ENCODE data around the gene CNTROB. TPM values are rescaled to one million over a fixed set of nuclear protein-coding genes. Genes with fewer than 3 reads are reported as not detected.

Gene CNTROB
- total and polyA plus RNA-seq, 10 of the 15 experiments (the other 5 are each of a cell fraction or from before 2014, with no cell fraction given) = 2.0 to 36.2 (median 28.2) TPM

DNA sequence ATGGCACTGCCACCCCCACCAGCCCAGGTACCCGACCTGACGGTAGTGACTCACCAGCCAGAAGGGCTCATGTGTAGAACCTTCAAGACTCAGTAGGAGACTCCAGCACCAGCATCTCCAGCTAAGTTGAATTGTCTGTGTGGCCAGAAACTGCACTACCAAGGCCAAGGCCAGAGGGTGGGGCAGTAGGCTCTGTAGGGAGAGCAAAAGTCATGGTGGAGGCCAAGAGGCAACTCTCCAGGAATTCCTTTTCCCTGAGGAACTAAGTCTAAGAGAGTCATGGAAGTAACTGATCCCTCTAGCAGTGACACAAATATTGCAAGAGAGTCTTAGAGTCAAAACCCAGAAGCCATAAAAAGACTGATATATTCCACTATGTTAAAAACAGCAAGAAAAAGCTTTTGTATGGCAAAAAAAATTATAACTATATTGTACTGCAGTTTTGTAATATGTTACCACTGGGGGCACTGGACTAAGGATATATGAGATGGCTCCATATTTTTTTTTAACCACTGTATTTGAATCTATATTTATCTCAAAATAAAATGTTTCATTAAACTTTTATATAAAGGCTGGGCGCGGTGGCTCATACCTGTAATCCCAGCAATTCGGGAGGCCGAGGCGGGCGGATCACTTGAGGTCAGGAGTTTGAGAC lies 40.3 kb downstream of the CNTROB start (continued):
- TF ChIP-seq, protein P1, sequence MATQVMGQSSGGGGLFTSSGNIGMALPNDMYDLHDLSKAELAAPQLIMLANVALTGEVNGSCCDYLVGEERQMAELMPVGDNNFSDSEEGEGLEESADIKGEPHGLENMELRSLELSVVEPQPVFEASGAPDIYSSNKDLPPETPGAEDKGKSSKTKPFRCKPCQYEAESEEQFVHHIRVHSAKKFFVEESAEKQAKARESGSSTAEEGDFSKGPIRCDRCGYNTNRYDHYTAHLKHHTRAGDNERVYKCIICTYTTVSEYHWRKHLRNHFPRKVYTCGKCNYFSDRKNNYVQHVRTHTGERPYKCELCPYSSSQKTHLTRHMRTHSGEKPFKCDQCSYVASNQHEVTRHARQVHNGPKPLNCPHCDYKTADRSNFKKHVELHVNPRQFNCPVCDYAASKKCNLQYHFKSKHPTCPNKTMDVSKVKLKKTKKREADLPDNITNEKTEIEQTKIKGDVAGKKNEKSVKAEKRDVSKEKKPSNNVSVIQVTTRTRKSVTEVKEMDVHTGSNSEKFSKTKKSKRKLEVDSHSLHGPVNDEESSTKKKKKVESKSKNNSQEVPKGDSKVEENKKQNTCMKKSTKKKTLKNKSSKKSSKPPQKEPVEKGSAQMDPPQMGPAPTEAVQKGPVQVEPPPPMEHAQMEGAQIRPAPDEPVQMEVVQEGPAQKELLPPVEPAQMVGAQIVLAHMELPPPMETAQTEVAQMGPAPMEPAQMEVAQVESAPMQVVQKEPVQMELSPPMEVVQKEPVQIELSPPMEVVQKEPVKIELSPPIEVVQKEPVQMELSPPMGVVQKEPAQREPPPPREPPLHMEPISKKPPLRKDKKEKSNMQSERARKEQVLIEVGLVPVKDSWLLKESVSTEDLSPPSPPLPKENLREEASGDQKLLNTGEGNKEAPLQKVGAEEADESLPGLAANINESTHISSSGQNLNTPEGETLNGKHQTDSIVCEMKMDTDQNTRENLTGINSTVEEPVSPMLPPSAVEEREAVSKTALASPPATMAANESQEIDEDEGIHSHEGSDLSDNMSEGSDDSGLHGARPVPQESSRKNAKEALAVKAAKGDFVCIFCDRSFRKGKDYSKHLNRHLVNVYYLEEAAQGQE (IDR thresholded peaks at IDR 0.05; ENCODE audit: low read depth, low read length) = no peak
- TF ChIP-seq, protein P2, sequence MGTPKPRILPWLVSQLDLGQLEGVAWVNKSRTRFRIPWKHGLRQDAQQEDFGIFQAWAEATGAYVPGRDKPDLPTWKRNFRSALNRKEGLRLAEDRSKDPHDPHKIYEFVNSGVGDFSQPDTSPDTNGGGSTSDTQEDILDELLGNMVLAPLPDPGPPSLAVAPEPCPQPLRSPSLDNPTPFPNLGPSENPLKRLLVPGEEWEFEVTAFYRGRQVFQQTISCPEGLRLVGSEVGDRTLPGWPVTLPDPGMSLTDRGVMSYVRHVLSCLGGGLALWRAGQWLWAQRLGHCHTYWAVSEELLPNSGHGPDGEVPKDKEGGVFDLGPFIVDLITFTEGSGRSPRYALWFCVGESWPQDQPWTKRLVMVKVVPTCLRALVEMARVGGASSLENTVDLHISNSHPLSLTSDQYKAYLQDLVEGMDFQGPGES (IDR thresholded peaks at IDR 0.05) = no peak
- TF ChIP-seq FOXM1 (IDR thresholded peaks at IDR 0.05; ENCODE audit: low read depth, low read length) = no peak

DNA sequence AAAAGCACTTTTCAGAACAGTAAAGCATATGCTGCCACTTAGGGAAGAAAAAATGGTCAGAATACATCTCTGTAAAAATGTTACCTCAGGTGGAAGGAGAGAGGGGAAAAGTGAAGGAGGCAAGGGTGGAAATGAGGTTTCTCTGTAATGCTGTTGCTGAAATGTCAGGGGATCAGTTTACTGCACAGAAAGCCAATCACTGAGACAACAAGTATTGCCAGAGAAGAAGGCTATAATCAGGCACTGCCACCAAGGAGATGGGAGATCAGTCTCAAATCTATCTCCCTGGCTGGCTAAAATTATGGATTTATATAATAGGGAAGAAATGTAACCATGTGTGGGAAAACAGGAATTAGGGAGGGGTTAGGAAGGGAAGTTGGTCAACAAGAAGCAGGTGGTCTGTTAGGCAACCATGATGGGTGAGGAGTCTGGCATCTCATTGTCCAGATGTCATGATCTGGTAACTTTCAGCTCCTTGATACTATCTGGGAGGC lies 42.7 kb downstream of the CNTROB start:
- intact Hi-C loops (cut with micrococcal nuclease; ENCODE audit: unreplicated experiment) (no loop called here), in situ Hi-C loops (cut with MboI) (no loop called here)
- ChIA-PET RAD21 (ENCODE audit: unreplicated experiment) (no interaction called here), CTCF (no interaction called here), SMC1A (ENCODE audit: uncharacterized antibody, unreplicated experiment) (interaction anchor here (0.8 kb wide), 1 partner anchor 15 kb away, joined by 3 read pairs; no protein-coding TSS in a partner anchor), POLR2A (no interaction called here)
- no peak for FAIRE-seq
- Histone ChIP-seq H3K4me1 (ENCODE audit: control insufficient read depth, insufficient read depth, low read length) (no peaks in the 10 kb centered on the region), H3K27ac (ENCODE audit: control insufficient read depth, insufficient read depth) (no peak overlapping the region), H3K9me3 (replicated peaks; ENCODE audit: control insufficient read depth, insufficient read depth, low read length) (peaks cover 7% of the 10 kb centered on the region), H3K4me2 (ENCODE audit: control insufficient read depth, insufficient read depth) (no peak overlapping the region), H3K27me3 (replicated peaks in 1 of 2; ENCODE audit: control insufficient read depth in 2 of 2, insufficient read depth in 2 of 2, low read length in 1 of 2) (no peaks in the 10 kb centered on the region), H4K20me1 (ENCODE audit: control insufficient read depth, insufficient read depth) (no peaks in the 10 kb centered on the region), H2AFZ (ENCODE audit: control insufficient read depth, low read depth, low read length) (no peak overlapping the region), H3K4me3 (no peak overlapping the region), H3K79me2 (ENCODE audit: control insufficient read depth, insufficient read depth, low read length) (no peaks in the 10 kb centered on the region), H3K9ac (ENCODE audit: control insufficient read depth, insufficient read depth, low read length) (no peak overlapping the region), H3K36me3 (ENCODE audit: control insufficient read depth in 2 of 2, insufficient read depth in 2 of 2, low read length in 1 of 2) (no peaks in the 10 kb centered on the region)
- BruUV-seq (replicated peaks) = no TSS peak
- 0 out of 2 replicates have a peak, but pooled peaks have one; percentile 36 for TF ChIP-seq NFXL1 (IDR thresholded peaks at IDR 0.05; ENCODE audit: borderline replicate concordance)
- TF ChIP-seq, protein P3, sequence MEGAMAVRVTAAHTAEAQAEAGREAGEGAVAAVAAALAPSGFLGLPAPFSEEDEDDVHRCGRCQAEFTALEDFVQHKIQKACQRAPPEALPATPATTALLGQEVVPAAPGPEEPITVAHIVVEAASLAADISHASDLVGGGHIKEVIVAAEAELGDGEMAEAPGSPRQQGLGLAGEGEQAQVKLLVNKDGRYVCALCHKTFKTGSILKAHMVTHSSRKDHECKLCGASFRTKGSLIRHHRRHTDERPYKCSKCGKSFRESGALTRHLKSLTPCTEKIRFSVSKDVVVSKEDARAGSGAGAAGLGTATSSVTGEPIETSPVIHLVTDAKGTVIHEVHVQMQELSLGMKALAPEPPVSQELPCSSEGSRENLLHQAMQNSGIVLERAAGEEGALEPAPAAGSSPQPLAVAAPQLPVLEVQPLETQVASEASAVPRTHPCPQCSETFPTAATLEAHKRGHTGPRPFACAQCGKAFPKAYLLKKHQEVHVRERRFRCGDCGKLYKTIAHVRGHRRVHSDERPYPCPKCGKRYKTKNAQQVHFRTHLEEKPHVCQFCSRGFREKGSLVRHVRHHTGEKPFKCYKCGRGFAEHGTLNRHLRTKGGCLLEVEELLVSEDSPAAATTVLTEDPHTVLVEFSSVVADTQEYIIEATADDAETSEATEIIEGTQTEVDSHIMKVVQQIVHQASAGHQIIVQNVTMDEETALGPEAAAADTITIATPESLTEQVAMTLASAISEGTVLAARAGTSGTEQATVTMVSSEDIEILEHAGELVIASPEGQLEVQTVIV (IDR thresholded peaks at IDR 0.05; ENCODE audit: borderline replicate concordance, partially characterized antibody) = no peak
- no peak for DNase-seq (ENCODE audit: low read depth, low spot score)
- no peak for ATAC-seq
